H1 (cell line): Measurements from ENCODE around the gene CAMK2B. TPM values are rescaled to one million over a fixed set of nuclear protein-coding genes. Genes with fewer than 3 reads are reported as not detected.

Source experiments
- CTCF ChIA-PET: fragments of 300-600 bp; sonication (Branson Sonifier 250); formaldehyde crosslinking; loops from one replicate; lab custom pipeline; 2021; ENCODE audit not compliant: partially characterized antibody; lab: Charles Lee
- POLR2A ChIA-PET: fragments of 300-600 bp; sonication (Branson Sonifier 250); formaldehyde crosslinking; loops from one replicate; lab custom pipeline; 2021; ENCODE audit warnings: inconsistent platforms; ENCODE audit not compliant: partially characterized antibody; lab: Charles Lee
- DNase-seq, 2 experiments: peaks; one replicate each; pipeline versions ENCODE4 v3.0.0 to v3.0.0-alpha.2; 2010 to 2022; ENCODE audit warnings: low spot score in 2 of 2, low read depth in 1 of 2, mixed read lengths in 1 of 2
- FAIRE-seq: peaks from 2 replicates; lab custom pipeline; 2011; peaks lifted over from hg19 to GRCh38; lab: Jason Lieb, UNC
- H2AFZ ChIP-seq: 2 replicates; pipeline ENCODE4 v1.8.1; 2012; ENCODE audit warnings: low read length, inconsistent platforms
- H2AK5ac ChIP-seq: 2 replicates; pipeline ENCODE4 v1.6.1; 2013; ENCODE audit warnings: low read depth, low read length
- H2BK120ac ChIP-seq: replicated peaks from 2 replicates; pipeline ENCODE3; 2013; ENCODE audit warnings: low read depth, low read length, inconsistent platforms
- H2BK12ac ChIP-seq: 2 replicates; pipeline ENCODE4 v1.6.1; 2013; ENCODE audit warnings: low read depth, low read length
- H2BK15ac ChIP-seq: 2 replicates; pipeline ENCODE4 v1.6.1; 2013; ENCODE audit warnings: low read length
- H2BK20ac ChIP-seq: 2 replicates; pipeline ENCODE4 v1.6.1; 2013; ENCODE audit warnings: low read length
- H2BK5ac ChIP-seq: 2 replicates; pipeline ENCODE4 v1.6.1; 2013; ENCODE audit warnings: low read depth, low read length
- H3K14ac ChIP-seq: 2 replicates; pipeline ENCODE4 v1.6.1; 2013; ENCODE audit warnings: inconsistent platforms; ENCODE audit not compliant: insufficient read length
- H3K18ac ChIP-seq: 2 replicates; pipeline ENCODE4 v1.6.1; 2013; ENCODE audit warnings: low read length; ENCODE audit errors: extremely low read depth
- H3K23ac ChIP-seq: 2 replicates; pipeline ENCODE4 v1.6.1; 2013; ENCODE audit warnings: inconsistent platforms; ENCODE audit not compliant: insufficient read length
- H3K23me2 ChIP-seq: 2 replicates; pipeline ENCODE4 v1.6.1; 2013; ENCODE audit warnings: low read depth, low read length
- H3K27ac ChIP-seq: 2 replicates; pipeline ENCODE4 v1.6.1; 2011; ENCODE audit warnings: low read depth, low read length, inconsistent platforms
- H3K27me3 ChIP-seq, 4 experiments: replicated peaks in 1 of 4; 1 replicate in 1 of 4; 2 replicates in 3 of 4; pipeline versions ENCODE4 v1.6.1 to v1.8.1; 2011 to 2013; ENCODE audit warnings: low read length in 3 of 4, mild to moderate bottlenecking in 3 of 4, inconsistent platforms in 2 of 4, mixed read lengths in 2 of 4, moderate library complexity in 1 of 4; ENCODE audit not compliant: control insufficient read depth in 3 of 4, insufficient read depth in 3 of 4; ENCODE audit errors: extremely low read depth in 1 of 4
- H3K36me3 ChIP-seq, 4 experiments: 2 replicates each; pipeline versions ENCODE4 v1.6.1 to v1.8.1; 2011 to 2013; ENCODE audit warnings: mild to moderate bottlenecking in 4 of 4, low read length in 3 of 4, moderate library complexity in 2 of 4, control low read depth in 1 of 4, inconsistent platforms in 1 of 4; ENCODE audit not compliant: insufficient read depth in 4 of 4, control insufficient read depth in 2 of 4
- H3K4ac ChIP-seq: replicated peaks from 2 replicates; pipeline ENCODE3; 2013; ENCODE audit warnings: low read length, low read depth, mixed read lengths, inconsistent platforms; ENCODE audit not compliant: insufficient read length
- H3K4me1 ChIP-seq, 4 experiments: replicated peaks in 1 of 4; 1 replicate in 1 of 4; 2 replicates in 3 of 4; pipeline versions ENCODE4 v1.6.1 to v1.8.1; 2011 to 2013; ENCODE audit warnings: low read length in 3 of 4, inconsistent platforms in 2 of 4, mixed read lengths in 1 of 4; ENCODE audit not compliant: insufficient read depth in 4 of 4, control insufficient read depth in 3 of 4
- H3K4me2 ChIP-seq, 2 experiments: 2 replicates each; pipeline versions ENCODE4 v1.6.1 to v1.8.1; 2011 to 2013; ENCODE audit warnings: low read depth in 2 of 2, low read length in 2 of 2, control low read depth in 1 of 2, inconsistent platforms in 1 of 2, mild to moderate bottlenecking in 1 of 2; ENCODE audit not compliant: insufficient read depth in 1 of 2
- H3K4me3 ChIP-seq, 4 experiments: fragments of 200-600, 300-600 bp in 1 of 4; sonication (generic), shearing (Covaris generic), sonication (Bioruptor Twin) in 1 of 4; 2 replicates each; pipeline versions ENCODE4 v1.5.1 to v1.8.1; 2011 to 2016; ENCODE audit warnings: low read length in 4 of 4, low read depth in 3 of 4, control low read depth in 2 of 4, inconsistent platforms in 2 of 4, mild to moderate bottlenecking in 2 of 4, mixed read lengths in 1 of 4, moderate library complexity in 1 of 4; ENCODE audit not compliant: insufficient read depth in 2 of 4; ENCODE audit errors: extremely low read depth in 1 of 4
- H3K56ac ChIP-seq: replicated peaks from 2 replicates; pipeline ENCODE3; 2013; ENCODE audit warnings: low read depth, mild to moderate bottlenecking, mixed read lengths, low read length, inconsistent platforms; ENCODE audit not compliant: insufficient read length
- H3K79me1 ChIP-seq: 2 replicates; pipeline ENCODE4 v1.6.1; 2013; ENCODE audit warnings: low read depth, low read length, control low read depth
- H3K79me2 ChIP-seq, 2 experiments: 2 replicates each; pipeline versions ENCODE4 v1.6.1 to v1.8.1; 2012 to 2013; ENCODE audit warnings: low read length in 2 of 2, mild to moderate bottlenecking in 2 of 2, inconsistent platforms in 1 of 2; ENCODE audit not compliant: insufficient read depth in 2 of 2, control insufficient read depth in 1 of 2
- H3K9ac ChIP-seq, 4 experiments: replicated peaks in 1 of 4; 1 replicate in 1 of 4; 2 replicates in 3 of 4; pipeline versions ENCODE4 v1.6.1 to v1.8.1; 2011 to 2013; ENCODE audit warnings: low read depth in 3 of 4, low read length in 3 of 4, control low read depth in 2 of 4, mild to moderate bottlenecking in 2 of 4, moderate library complexity in 2 of 4, inconsistent platforms in 1 of 4; ENCODE audit errors: extremely low read depth in 1 of 4
- H3K9me3 ChIP-seq, 2 experiments: 2 replicates each; pipeline versions ENCODE4 v1.6.1 to v1.8.1; 2012 to 2013; ENCODE audit warnings: mild to moderate bottlenecking in 2 of 2, moderate library complexity in 2 of 2, control low read depth in 1 of 2, inconsistent platforms in 1 of 2, low read depth in 1 of 2, low read length in 1 of 2, mixed read lengths in 1 of 2; ENCODE audit not compliant: insufficient read depth in 2 of 2
- H4K20me1 ChIP-seq, 2 experiments: replicated peaks in 1 of 2; 2 replicates each; pipeline versions ENCODE3 to v1.8.1; 2011 to 2013; ENCODE audit warnings: inconsistent platforms in 2 of 2, low read length in 2 of 2, mild to moderate bottlenecking in 1 of 2; ENCODE audit not compliant: insufficient read depth in 2 of 2, control insufficient read depth in 1 of 2
- H4K5ac ChIP-seq: 2 replicates; pipeline ENCODE4 v1.6.1; 2013; ENCODE audit warnings: low read length, low read depth, mixed read lengths, inconsistent platforms; ENCODE audit not compliant: insufficient read length
- H4K8ac ChIP-seq: 2 replicates; pipeline ENCODE4 v1.8.0; 2013; ENCODE audit warnings: mild to moderate bottlenecking, moderate library complexity, low read length, inconsistent platforms; ENCODE audit not compliant: insufficient read depth; ENCODE audit errors: extremely low read depth
- H4K91ac ChIP-seq: replicated peaks from 2 replicates; pipeline ENCODE3; 2013; ENCODE audit warnings: low read length, mixed read lengths, inconsistent platforms; ENCODE audit not compliant: insufficient read length
- CHD2 ChIP-seq: IDR thresholded peaks from 2 replicates; pipeline ENCODE4 v1.6.1; 2012; ENCODE audit warnings: low read length, improper control_type of control experiment
- EZH2 ChIP-seq: fragments of 200-600 bp; sonication (generic); IDR thresholded peaks from 2 replicates; pipeline ENCODE4 v1.7.1; 2012; ENCODE audit warnings: low read depth, mild to moderate bottlenecking, moderate library complexity, low read length, inconsistent platforms; ENCODE audit not compliant: severe bottlenecking
- NRF1 ChIP-seq: IDR thresholded peaks from 2 replicates; pipeline ENCODE4 v1.6.1; 2011; ENCODE audit warnings: mild to moderate bottlenecking, low read depth, low read length, improper control_type of control experiment
- PHF8 ChIP-seq: fragments of 200-600 bp; sonication (generic); conservative IDR thresholded peaks from 2 replicates; pipeline ENCODE4 v1.7.1; 2012; ENCODE audit warnings: low read depth, mild to moderate bottlenecking, inconsistent platforms, low read length, moderate library complexity
- RFX5 ChIP-seq: IDR thresholded peaks from 2 replicates; pipeline ENCODE4 v1.6.1; 2011; ENCODE audit warnings: low read depth, low read length, improper control_type of control experiment, borderline replicate concordance
- SIRT6 ChIP-seq: IDR thresholded peaks from one replicate; pipeline ENCODE4 v1.7.1; 2012; ENCODE audit warnings: low read length, inconsistent platforms
- WGBS, 2 experiments: shearing (Covaris generic) in 1 of 2; methylation state at CpG; one replicate each; pipeline versions ENCODE4 v1.1.6 to v1.1.7; 2013 to 2015; ENCODE audit warnings: low lambda C conversion rate in 2 of 2, mixed read lengths in 2 of 2, inconsistent platforms in 1 of 2, low coverage in 1 of 2, missing lambda C conversion rate in 1 of 2; ENCODE audit not compliant: insufficient replicate concordance in 2 of 2, insufficient coverage in 1 of 2, insufficient read length in 1 of 2; ENCODE audit errors: extremely low coverage in 1 of 2, missing lambda C conversion rate in 1 of 2; 5-methylcytosine and 5-hydroxymethylcytosine counted together
- polyA plus RNA-seq, 7 experiments: library from polyadenylated mRNA; depleted of rRNA in 3 of 7; stranded (reverse) in 5 of 7; unstranded in 2 of 7; fragments of >200 nt in 5 of 7; fragments of 200-250 nt in 2 of 7; gene quantifications; 1 replicate in 5 of 7; 2 replicates in 1 of 7; 4 replicates in 1 of 7; pipeline versions ENCODE4 v1.2.1 to v1.2.3, GENCODE V29; 2011 to 2013; ENCODE audit warnings: missing spikeins in 2 of 7, mixed read lengths in 2 of 7
- total RNA-seq: library from RNA; stranded (reverse); fragmentation: NEBNext Ultra II Directional; extraction: Animal tissue kit (Norgen Biotek cat#: 25700); gene quantifications from 2 replicates; pipeline ENCODE4 v1.2.1, GENCODE V29; 2021
- TF ChIP-seq, protein P1 (sequence below): IDR thresholded peaks from 2 replicates; pipeline ENCODE4 v1.6.1; 2012; ENCODE audit warnings: inconsistent platforms
- TF ChIP-seq, protein P2 (sequence below): IDR thresholded peaks from 2 replicates; pipeline ENCODE4 v1.6.1; 2012; ENCODE audit warnings: inconsistent platforms

CAMK2B gene
- total and polyA plus RNA-seq, 2 of the 8 experiments (the other 6 are each of a cell fraction or from before 2014, with no cell fraction given): 0.05 to 0.15 TPM

DNA sequence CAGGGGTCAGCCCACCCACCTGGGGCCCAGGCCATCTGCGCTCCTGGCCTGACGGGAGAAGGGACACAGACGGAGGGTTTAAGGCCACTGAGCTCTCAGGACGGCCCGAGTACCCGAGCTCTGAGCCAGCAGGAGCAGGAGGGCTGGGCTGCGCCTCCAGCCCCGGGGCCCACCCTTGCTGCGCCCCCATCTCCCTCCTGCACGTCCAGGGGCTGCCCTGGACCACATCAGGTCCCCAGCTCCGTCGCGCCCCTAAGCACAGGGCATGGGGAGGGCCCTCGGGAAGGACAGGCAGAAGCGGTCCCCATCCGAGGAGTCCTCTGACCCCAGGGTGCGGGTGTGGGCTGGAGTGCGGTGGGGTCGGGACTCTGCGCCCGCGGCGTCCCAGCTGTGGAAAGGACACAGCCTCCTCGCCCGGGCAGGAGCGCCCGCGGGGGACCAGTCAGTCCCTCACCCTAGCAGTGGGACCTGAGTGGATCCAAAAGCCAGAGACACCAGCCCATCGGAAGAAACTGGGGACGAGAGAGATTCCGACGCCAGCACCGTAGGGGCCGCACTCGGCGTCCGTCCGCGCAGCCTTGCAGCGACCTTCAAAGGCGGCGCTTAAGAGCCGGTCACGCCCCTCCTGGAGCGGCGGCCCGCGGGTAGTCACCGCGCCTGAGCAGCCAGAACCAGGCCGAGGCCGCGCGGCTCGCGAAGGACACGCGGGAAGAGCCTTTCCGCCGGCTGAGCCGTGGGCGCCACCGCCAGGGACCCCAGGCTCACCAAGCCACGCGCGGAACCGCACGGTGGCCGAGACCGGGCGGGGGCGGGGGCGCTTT is 15.9 kb downstream of the CAMK2B start:
- ChIA-PET POLR2A (interaction anchor here (0.6 to 1.7 kb wide), 3 partner anchors 8 to 180 kb away, joined by 4 read pairs; no protein-coding TSS in a partner anchor), CTCF (interaction anchor here (0.8 to 3.4 kb wide), 10 partner anchors 13 to 412 kb away, joined by 3 to 37 read pairs (median 4); partner anchors contain the start of gene NUDCD3)
- H4K8ac ChIP-seq: no peak overlapping the region; the same call in none of the 2 replicates
- H3K27ac ChIP-seq: no peak overlapping the region
- H3K4me3 ChIP-seq: peak overlapping the region; percentile 31 to 57 (median 42)
- no peak overlapping the region for H2BK120ac ChIP-seq
- peaks cover 8% of the 10 kb centered on the region; the same call in 1 of the 2 replicates for H3K23me2 ChIP-seq
- FAIRE-seq (no peak), DNase-seq (peak in 1 of 2 experiments; percentile 65)
- no peak overlapping the region; the same call in 1 of the 2 replicates for H3K18ac ChIP-seq
- WGBS, 2 experiments: 24% methylated on average over 43 of the region's 73 CpGs; no CpG with 5 or more reads in 1 of the 2 experiments
- H3K79me2 ChIP-seq: no peaks in the 10 kb centered on the region
- peak overlapping the region; percentile 86 to 87 for H3K4me2 ChIP-seq
- H3K9ac ChIP-seq: no peak overlapping the region
- no peak overlapping the region for H2AK5ac ChIP-seq
- H4K91ac ChIP-seq: peak overlapping the region; percentile 31
- H2BK15ac ChIP-seq: no peak overlapping the region; the same call in 1 of the 2 replicates
- H4K5ac ChIP-seq: no peak overlapping the region
- H3K36me3 ChIP-seq: no peaks in the 10 kb centered on the region
- H4K20me1 ChIP-seq: peaks cover 0 to 1% of the 10 kb centered on the region in 2 experiments
- H2BK5ac ChIP-seq: no peak overlapping the region
- no peak overlapping the region for H2AFZ ChIP-seq
- 0 out of 2 replicates have a peak overlapping the region, but pooled peaks have one; percentile 50 for H2BK12ac ChIP-seq
- H3K27me3 ChIP-seq: peaks cover 14 to 31% (median 28%) of the 10 kb centered on the region in 4 experiments; a peak in 6 of 7 replicates
- H3K4ac ChIP-seq: no peak overlapping the region
- H3K56ac ChIP-seq: no peak overlapping the region
- no peak overlapping the region for H2BK20ac ChIP-seq
- no peak overlapping the region for H3K14ac ChIP-seq
- H3K79me1 ChIP-seq: no peaks in the 10 kb centered on the region
- peaks cover 0 to 8% (median 6%) of the 10 kb centered on the region in 4 experiments; a peak in 4 of 7 replicates for H3K4me1 ChIP-seq
- H3K23ac ChIP-seq: no peak overlapping the region
- H3K9me3 ChIP-seq: no peaks in the 10 kb centered on the region
- peak; percentile 55 for TF ChIP-seq EZH2
- TF ChIP-seq SIRT6: no peak
- TF ChIP-seq CHD2: no peak
- TF ChIP-seq, protein P1, sequence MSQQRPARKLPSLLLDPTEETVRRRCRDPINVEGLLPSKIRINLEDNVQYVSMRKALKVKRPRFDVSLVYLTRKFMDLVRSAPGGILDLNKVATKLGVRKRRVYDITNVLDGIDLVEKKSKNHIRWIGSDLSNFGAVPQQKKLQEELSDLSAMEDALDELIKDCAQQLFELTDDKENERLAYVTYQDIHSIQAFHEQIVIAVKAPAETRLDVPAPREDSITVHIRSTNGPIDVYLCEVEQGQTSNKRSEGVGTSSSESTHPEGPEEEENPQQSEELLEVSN: 0 out of 2 replicates have a peak, but pooled peaks have one; percentile 48
- TF ChIP-seq PHF8: 0 out of 2 replicates have a peak, but pooled peaks have one; percentile 22
- TF ChIP-seq NRF1: no peak
- no peak for TF ChIP-seq RFX5
- TF ChIP-seq, protein P2, sequence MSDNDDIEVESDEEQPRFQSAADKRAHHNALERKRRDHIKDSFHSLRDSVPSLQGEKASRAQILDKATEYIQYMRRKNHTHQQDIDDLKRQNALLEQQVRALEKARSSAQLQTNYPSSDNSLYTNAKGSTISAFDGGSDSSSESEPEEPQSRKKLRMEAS: 0 out of 2 replicates have a peak, but pooled peaks have one; percentile 16
